A549 (cell line): Measurements from ENCODE around the gene BMP15.

Experiments
- CBX2 ChIP-seq: fragments of 200-600 bp; sonication (generic); IDR thresholded peaks from 2 replicates; pipeline ENCODE4 v1.6.1; 2016; ENCODE audit warnings: low read depth, mild to moderate bottlenecking, borderline replicate concordance
- CTCF ChIP-seq: fragments of >200 bp; sonication (Bioruptor Twin); formaldehyde crosslinking; IDR thresholded peaks from 3 replicates; pipeline ENCODE4 v1.5.1; 2016

DNA sequence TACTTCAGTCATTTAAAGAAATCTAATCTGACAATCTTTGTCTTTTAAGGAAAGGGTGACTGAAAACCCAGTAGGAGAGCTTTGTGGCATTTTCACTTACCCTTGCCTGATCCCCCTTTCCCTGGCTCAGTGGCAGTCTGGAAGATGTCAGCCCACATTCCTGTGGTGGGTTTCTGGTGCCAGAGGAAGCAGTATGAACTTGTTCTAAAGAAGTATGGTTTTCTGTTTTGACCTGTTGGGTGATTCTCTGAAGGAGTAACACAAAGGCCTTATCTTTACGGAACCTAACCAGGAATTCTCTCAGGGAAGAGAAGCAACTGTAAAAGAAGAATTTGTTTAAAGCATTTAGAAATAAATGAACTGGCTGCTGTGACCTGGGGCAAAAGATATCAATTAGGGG is 41.9 kb downstream of the BMP15 start:
- TF ChIP-seq CTCF (no peak), CBX2 (no peak)
